Renal pelvis (tissue), 4 donors: ENCODE data around the gene RNF125. TPM values are rescaled to one million over a fixed set of nuclear protein-coding genes. Genes with fewer than 3 reads are reported as not detected.

Source experiments
- DNase-seq: peaks from one replicate; pipeline ENCODE4 v3.0.0-alpha.2; 2013
- polyA plus RNA-seq, 3 donors: library from polyadenylated mRNA; unstranded; fragments of 120-200 nt; gene quantifications; one replicate each; pipeline ENCODE4 v1.2.1, GENCODE V29; 2013; ENCODE audit not compliant: insufficient read length in 3 of 3

The RNF125 gene
- polyA plus RNA-seq, 3 donors, result 1.9 to 2.1 (median 2.0) TPM

- DNase-seq, result no peak
These were observed 3.3 kb downstream of the RNF125 start for GRCh38 chr18:32021756-32022564.

GRCh38 chr18:32025744-32026143 is 7.1 kb downstream of the RNF125 start:
- no peak for DNase-seq

GRCh38 chr18:32026491-32027086 is 8.0 kb downstream of the RNF125 start:
- DNase-seq, result no peak

- DNase-seq, result no peak
These were observed 10.9 kb downstream of the RNF125 start for GRCh38 chr18:32029558-32029957.

- no peak for DNase-seq
These were observed 14.0 kb downstream of the RNF125 start for GRCh38 chr18:32032609-32033008.

- DNase-seq, result no peak
These were observed 18.0 kb downstream of the RNF125 start for GRCh38 chr18:32036506-32037180.

- no peak for DNase-seq
These were observed 19.0 kb downstream of the RNF125 start for GRCh38 chr18:32037616-32038015.

GRCh38 chr18:32040936-32041335 is 22.3 kb downstream of the RNF125 start:
- DNase-seq, result no peak

GRCh38 chr18:32042337-32042736 is 23.7 kb downstream of the RNF125 start:
- DNase-seq, result no peak

- no peak for DNase-seq
These were observed 30.0 kb downstream of the RNF125 start for GRCh38 chr18:32048507-32049091.

- DNase-seq, result no peak
These were observed 31.0 kb downstream of the RNF125 start for GRCh38 chr18:32049393-32050171.

GRCh38 chr18:32056613-32057358 is 38.2 kb downstream of the RNF125 start:
- no peak for DNase-seq

- no peak for DNase-seq
These were observed 39.1 kb downstream of the RNF125 start for GRCh38 chr18:32057624-32058165.

GRCh38 chr18:32060026-32060425 is 41.4 kb downstream of the RNF125 start:
- no peak for DNase-seq

- DNase-seq, result no peak
These were observed 48.9 kb downstream of the RNF125 start for GRCh38 chr18:32067375-32068167.

- DNase-seq, result no peak
These were observed 53.7 kb downstream of the RNF125 start for GRCh38 chr18:32072321-32072720.

GRCh38 chr18:32074206-32074605 is 55.6 kb downstream of the RNF125 start:
- DNase-seq, result no peak

- no peak for DNase-seq
These were observed 60.2 kb downstream of the RNF125 start for GRCh38 chr18:32078845-32079244.

- no peak for DNase-seq
These were observed 63.3 kb downstream of the RNF125 start for GRCh38 chr18:32081881-32082280.

GRCh38 chr18:32083781-32084180 is 65.2 kb downstream of the RNF125 start:
- DNase-seq, result no peak
